GM18505 (cell line): ENCODE data around the gene PGA3.
A peak's percentile ranks its signal among the peaks of the same experiment; 100 is the strongest.
"Not testable (repeated sequence)": the region's sequence is repeated elsewhere in the genome, so short reads cannot be mapped to it uniquely, and the experiment has no call there.

Experiments
- ATAC-seq: cut with Tn5 transposase; IDR thresholded peaks from one replicate; pipeline ENCODE4 v1.9.1; 2021; ENCODE audit not compliant: unreplicated experiment
- POLR2A ChIP-seq: IDR thresholded peaks from 4 replicates; pipeline ENCODE4 v1.6.1; 2011; ENCODE audit warnings: borderline replicate concordance; ENCODE audit not compliant: insufficient read depth, insufficient read length; ENCODE audit errors: extremely low read depth

The PGA3 gene

DNA sequence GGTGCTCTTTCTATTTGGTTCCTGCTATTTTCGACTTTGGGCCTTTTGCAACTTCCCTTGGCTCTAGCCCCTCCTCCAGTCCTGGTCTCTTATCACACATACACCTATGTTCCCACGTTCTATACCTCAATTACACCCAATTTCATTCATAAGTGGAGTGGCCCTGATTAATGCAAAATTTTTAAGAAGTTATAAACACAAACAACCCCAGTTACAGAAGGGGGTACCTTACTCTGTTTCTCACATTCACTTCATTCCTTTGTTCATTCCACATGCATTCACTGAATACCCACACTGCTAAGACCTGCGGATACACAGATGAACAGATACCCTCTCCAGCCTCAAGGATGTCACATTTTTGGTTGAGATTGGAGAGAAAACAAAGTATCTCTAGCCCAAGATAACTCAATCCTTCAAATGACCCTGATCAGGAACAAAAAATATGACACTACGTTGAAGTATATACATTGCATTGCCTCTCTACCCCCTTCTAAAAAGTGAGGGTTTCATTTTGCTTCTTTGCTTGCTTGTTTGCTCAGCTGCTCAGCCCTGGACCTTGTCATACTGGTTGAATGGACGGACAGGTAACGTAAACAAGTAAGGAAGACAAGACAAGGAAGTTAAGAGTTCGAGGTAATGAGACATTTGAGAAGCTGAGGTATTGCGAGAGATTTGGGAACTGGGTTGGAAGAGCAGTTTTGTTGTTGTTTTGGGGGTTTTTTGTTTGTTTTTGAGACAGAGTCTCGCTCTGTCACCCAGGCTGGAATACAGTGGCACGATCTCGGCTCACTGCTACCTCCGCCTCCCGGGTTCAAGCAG lies 38.5 kb upstream of the PGA3 start:
- ATAC-seq, result no peak
- peak; percentile 7 for TF ChIP-seq POLR2A

DNA sequence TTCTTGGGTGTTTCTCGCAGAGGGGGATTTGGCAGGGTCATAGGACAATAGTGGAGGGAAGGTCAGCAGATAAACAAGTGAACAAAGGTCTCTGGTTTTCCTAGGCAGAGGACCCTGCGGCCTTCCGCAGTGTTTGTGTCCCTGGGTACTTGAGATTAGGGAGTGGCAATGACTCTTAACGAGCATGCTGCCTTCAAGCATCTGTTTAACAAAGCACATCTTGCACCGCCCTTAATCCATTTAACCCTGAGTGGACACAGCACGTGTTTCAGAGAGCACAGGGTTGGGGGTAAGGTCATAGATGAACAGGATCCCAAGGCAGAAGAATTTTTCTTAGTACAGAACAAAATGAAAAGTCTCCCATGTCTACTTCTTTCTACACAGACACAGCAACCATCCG lies 37.5 kb upstream of the PGA3 start:
- ATAC-seq, result not testable (repeated sequence)

DNA sequence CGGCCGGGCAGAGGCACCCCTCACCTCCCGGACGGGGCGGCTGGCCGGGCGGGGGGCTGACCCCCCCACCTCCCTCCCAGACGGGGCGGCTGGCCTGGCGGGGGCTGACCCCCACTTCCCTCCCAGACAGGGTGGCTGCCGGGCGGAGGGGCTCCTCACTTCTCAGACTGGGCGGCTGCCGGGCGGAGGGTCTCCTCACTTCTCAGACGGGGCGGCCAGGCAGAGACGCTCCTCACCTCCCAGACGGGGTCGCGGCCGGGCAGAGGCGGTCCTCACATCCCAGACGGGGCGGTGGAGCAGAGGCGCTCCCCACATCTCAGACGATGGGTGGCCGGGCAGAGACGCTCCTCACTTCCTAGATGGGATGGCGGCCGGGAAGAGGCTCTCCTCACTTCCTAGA lies 37.0 kb upstream of the PGA3 start:
- not testable (repeated sequence) for ATAC-seq

DNA sequence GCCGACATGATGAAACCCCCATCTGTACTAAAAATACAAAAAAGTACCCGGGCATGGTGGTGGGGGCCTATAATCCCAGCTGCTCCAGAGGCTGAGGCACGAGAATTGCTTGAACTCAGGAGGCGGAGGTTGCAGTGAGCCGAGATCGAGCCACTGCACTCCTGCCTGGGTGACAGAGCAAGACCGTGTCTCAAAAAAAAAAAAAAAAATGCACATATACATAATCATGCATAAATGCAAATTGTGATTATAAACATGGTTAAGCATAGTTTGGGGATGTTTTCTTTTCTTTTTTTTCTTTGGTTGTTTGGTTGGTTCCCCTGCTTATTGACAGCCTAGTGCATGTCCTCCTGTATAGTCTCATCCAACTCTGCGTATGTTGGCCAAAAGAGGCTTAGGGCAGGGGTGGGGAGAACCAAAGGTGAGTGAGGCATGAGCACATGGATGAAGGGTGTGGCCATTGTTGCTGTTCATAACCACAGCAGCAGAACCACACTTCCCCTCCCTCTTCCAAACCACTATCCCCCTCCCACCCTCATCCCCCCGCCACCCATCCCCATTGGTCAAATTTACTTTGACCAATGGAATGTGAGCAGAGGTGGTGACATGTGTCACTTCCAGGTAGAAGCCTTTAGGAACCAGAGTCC lies 35.1 kb upstream of the PGA3 start:
- ATAC-seq, result no peak
- no peak for TF ChIP-seq POLR2A

DNA sequence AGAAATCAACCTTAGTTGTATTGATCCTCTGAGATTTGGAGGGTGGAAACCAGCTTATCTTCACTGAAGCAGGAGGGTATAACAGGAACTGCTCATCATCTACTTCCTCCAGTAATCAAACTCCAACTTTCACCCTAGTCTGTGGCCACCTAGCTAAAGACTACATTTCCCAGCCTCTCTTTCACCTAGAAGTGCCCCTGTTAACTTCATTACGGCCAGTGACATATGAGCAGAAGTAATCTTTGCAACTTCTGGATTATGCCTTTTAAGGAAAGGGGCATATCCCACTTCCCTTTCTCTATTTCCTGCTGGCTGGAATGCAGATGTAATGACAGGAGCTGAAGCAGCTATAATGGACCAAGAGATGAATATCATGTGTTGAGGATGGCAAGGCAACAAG lies 34.5 kb upstream of the PGA3 start:
- no peak for TF ChIP-seq POLR2A
- ATAC-seq, result no peak

DNA sequence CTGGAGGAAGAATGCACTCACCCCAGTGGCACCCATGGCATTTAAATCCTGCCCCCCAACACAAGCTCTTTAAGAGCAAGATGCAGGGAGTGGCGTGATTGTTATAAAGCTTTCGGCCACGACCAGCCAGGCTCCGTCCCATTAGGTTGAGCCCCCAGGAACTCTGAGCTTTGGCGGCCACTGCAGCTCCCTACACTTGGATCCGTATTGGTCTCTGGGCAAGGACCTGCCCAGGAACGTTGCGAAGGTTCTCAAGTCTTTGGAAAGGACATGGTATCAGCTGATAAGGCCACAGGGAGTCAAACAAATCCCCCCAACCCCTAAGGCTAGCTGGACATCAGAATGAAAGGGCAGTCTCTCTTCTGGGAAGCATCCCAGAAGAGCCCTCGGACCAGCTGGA lies 32.7 kb upstream of the PGA3 start:
- no peak for ATAC-seq
- no peak for TF ChIP-seq POLR2A

DNA sequence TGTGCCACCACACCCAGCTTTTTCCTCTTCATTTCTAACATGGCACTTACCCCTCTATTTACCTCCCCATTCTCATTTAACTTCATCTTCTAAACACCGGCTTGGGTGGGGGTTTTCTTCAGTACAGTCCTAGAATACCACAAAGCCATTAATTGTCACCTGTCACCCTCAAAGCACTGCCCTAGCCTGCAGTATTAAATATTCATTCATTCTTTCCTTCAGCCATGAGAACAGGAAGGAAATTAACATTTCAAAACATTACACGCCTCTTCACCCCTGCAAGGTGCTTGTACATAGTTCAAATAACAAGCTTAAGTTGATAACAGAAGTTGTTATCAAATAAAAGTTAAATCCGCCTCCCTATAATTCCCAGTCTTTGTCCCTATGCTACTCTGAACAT lies 31.4 kb upstream of the PGA3 start:
- TF ChIP-seq POLR2A, result no peak
- ATAC-seq, result no peak

DNA sequence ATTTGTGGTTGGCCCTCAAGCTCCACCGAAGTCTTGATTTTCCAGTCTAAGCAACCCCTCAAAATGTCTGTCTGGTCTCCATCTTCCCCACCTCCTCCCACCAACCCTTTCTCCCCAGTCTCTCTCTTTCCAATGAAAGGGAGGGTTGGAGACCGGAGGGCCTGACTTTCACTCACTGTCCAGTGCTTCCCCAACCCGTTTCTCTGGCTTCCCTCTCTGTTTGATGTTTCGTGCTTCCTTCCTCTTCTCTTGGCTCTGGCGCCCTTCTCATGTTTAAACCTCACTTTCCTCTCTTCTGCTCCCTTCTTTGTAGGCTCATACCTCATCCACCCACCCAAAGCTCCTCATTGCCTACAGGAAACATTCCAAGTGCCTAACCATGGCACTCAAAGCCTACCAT lies 31.0 kb upstream of the PGA3 start:
- ATAC-seq, result no peak
- no peak for TF ChIP-seq POLR2A

DNA sequence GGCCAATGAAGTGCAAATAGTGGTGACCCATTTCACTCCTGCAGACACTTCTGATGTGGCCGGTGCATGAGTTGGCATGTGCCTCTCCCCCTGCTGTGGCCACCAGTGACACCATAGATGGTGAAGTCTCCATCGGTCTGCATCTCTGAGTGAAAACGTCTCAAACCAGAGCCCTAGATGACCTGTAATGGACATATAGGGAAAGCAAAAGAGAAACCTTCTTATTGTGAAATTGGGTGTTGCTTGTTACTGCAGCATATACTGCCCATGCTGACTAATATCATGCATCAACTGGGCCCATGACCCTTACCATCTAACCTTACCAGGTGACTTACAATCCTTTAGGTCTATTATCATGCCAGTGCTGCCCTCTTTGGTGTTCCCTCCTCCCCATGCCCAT lies 30.4 kb upstream of the PGA3 start:
- no peak for ATAC-seq
- no peak for TF ChIP-seq POLR2A

DNA sequence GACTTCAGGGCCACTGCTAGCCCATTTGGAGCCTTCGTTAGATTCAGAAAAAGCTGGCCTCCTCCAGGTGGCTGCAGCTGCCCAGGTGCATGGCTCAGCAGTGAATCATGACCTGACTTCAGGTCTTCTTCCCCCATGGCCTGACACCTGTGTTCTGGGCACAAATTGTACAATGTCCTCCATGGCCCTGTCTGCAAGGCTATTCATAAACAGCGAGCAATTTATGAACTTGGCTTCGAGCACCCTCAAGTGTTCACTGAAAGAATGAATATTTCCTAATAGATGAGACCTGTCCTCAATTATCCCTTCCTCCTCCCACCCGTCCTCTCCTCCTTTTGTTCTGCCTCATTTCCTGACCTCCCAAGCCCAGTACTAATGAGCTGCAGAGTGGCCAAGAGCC lies 29.9 kb upstream of the PGA3 start:
- TF ChIP-seq POLR2A, result no peak
- ATAC-seq, result no peak

DNA sequence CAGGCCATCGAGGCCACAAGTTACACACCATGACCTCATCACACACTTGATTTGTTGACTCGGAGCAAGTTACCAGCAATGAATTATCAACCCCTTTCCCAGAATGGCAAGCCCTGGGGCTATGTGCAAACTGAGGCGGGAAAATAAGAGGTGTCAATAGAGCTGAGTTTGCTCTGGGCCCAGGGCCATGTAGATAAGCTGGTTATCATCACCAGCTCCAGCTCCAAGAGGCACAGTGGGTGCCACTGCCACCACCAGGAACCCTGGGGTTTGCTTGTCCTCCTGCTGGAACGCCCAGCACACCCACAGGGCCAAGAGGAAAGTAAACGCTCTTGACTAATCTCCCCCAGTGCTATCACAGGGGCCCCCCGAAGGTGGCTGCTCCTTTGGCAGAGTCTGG lies 29.0 kb upstream of the PGA3 start:
- ATAC-seq, result no peak
- no peak for TF ChIP-seq POLR2A

DNA sequence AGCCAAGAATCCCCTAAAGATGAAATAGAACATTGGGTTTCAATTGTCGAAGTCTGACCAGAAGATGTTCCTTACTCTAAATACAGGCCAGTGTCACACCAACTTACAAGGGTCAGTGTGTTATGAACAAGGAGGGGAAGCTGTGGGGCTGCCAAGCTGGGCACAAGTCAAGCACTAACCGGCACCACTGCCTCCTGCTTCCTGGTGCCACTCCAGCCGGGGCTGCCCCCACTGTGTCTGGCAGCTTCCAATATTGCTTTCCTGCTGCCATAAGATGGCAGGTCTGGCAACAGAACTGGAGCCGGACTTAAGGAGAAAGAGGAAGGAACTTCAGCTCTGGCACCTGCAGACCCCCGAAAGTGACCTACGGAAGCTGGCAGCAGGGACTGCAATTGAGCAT lies 28.4 kb upstream of the PGA3 start:
- ATAC-seq, result no peak
- TF ChIP-seq POLR2A, result no peak

DNA sequence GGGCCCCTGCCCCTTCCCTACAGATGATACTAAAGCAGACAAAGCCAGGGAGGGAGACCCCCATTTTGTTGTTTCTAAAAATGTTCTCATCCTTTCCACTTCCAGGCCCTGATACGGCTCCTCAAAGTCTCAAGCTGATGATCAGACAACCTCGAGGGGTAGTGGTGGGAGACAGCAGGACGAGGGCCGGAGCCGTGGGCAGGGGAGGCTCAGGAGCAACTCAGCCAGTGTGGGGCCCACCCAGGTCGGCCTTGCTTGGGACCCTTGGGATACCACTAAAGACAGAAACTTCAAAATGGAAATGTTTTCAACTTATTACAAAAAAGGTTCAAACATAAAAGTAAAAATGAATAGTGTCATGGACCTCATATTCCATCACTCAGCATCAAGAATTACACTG lies 26.9 kb upstream of the PGA3 start:
- no peak for ATAC-seq

DNA sequence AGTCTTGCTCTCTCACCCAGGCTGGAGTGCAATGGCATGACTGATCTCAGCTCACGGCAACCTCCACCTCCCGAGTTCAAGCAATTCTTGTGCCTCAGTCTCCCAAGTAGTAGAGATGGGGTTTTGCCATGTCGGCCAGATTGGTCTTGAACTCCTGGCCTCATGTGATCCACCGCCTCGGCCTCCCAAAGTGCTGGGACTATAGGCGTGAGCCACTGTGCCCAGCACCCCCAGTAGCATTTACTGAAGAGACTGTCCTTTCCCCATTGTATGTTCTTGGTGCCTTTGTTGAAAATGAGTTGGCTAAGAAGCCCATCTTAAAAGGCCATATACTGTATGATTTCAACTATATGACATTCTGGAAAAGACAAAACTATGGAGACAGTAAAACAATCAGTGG lies 23.1 kb upstream of the PGA3 start:
- ATAC-seq, result not testable (repeated sequence)

More for the DNA sequence above, 26.9 kb upstream of the PGA3 start:
- no peak for TF ChIP-seq POLR2A

DNA sequence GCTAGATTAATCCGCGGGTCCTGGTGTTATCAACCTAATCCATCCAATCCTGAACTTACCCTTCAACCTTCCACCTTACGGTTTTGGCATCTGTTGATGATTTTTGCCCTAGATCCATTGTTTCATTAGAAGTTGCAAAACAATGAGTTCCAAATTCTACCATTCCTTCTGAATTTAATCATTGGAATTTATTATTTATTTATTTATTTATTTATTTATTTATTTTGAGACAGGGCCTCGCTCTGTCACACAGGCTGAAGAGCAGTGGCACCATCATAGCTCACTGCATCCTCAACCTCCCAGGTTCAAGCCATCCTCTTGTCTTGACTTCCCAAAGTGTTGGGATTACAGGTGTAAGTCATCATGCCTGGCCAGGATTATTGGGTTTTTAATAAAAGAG lies 21.8 kb upstream of the PGA3 start:
- no peak for TF ChIP-seq POLR2A
- no peak for ATAC-seq
